GM23338 (cell line): Measurements from ENCODE around the gene NPW.

Experiments
- POLR2AphosphoS5 ChIP-seq: IDR thresholded peaks from 2 replicates; pipeline ENCODE4 v1.6.1; 2016; ENCODE audit warnings: antibody characterized with exemption, low read depth
- TF ChIP-seq, protein P1 (sequence below), 2 experiments: fragments of 200-600 bp in 1 of 2; sonication (generic) in 1 of 2; conservative IDR thresholded peaks; 2 replicates each; pipeline versions ENCODE4 v1.5.1 to v1.6.1; 2016 to 2017; ENCODE audit warnings: antibody characterized with exemption in 2 of 2, low read depth in 2 of 2, mild to moderate bottlenecking in 2 of 2, moderate library complexity in 1 of 2

GRCh38 chr16:1985466-1986150, 34.0 kb upstream of the NPW start:
- TF ChIP-seq POLR2AphosphoS5: no peak
- TF ChIP-seq, protein P1, sequence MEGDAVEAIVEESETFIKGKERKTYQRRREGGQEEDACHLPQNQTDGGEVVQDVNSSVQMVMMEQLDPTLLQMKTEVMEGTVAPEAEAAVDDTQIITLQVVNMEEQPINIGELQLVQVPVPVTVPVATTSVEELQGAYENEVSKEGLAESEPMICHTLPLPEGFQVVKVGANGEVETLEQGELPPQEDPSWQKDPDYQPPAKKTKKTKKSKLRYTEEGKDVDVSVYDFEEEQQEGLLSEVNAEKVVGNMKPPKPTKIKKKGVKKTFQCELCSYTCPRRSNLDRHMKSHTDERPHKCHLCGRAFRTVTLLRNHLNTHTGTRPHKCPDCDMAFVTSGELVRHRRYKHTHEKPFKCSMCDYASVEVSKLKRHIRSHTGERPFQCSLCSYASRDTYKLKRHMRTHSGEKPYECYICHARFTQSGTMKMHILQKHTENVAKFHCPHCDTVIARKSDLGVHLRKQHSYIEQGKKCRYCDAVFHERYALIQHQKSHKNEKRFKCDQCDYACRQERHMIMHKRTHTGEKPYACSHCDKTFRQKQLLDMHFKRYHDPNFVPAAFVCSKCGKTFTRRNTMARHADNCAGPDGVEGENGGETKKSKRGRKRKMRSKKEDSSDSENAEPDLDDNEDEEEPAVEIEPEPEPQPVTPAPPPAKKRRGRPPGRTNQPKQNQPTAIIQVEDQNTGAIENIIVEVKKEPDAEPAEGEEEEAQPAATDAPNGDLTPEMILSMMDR (conservative IDR thresholded peaks at IDR 0.05; ENCODE audit: low read depth in 2 of 2): no peak
